ENCODE data around the gene CDT1. TPM values are rescaled to one million over a fixed set of nuclear protein-coding genes. Genes with fewer than 3 reads are reported as not detected.

CDT1 gene
- total RNA-seq, 1 experiment from 2014 or later, result 160 TPM

DNA sequence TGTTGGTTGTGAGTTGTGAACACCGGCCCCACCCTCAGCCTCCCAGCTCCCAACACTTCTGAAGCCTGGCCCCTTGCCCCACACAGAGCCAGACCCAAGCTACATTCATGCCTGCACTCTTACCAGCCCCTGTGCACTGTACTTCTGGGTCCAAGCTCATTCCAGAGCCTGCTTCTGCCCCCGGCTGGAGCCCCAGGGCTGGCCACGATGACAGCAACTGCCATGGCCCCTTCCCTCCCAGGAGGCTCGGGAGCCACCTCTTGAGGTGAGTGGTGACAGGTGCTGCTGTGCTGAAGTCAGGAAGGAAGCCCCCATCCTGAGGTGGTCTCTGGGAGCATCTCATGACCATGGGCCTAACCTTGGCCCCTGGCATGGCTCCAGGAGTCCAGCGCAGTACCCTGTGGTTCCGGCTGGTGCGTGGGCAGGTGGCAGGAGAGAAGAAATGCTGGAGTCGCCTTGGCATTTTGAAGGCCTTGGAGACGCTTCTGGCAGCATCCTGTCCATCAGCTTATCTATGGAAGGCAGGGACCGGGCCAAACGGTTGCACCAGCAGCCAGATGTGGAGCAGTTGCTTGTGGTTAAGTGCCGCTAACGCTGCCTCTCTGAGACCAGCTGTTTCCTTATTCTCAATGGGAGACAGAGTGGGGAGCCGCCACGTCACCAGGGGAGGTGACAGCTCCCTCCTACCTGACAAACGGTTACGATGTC is 3.9 kb upstream of the CDT1 start:
- no peak overlapping the region for H3K4me3 ChIP-seq (replicated peaks in 1 of 2; ENCODE audit: low read depth in 1 of 2, low read length in 2 of 2)
- DNase-seq (ENCODE audit: low read depth, low spot score), result no peak
- ChIA-PET RAD21 (ENCODE audit: low non-redundant PET in 1 of 2, low total read pairs in 2 of 2, uncharacterized antibody in 2 of 2, unreplicated experiment in 2 of 2) (no interaction called here), CTCF (no interaction called here), POLR2A (interaction anchor here (1.1 to 1.8 kb wide), 3 partner anchors 10 to 18 kb away, joined by 3 to 6 read pairs (median 4); partner anchors contain the start of gene APRT)
- no peaks in the 10 kb centered on the region for H3K27me3 ChIP-seq (ENCODE audit: insufficient read depth, low read length)
- no peak overlapping the region for H2AFZ ChIP-seq (ENCODE audit: low read depth, low read length, poor library complexity, severe bottlenecking)
- intact Hi-C loops (cut with micrococcal nuclease), result loop anchor here (5.0 kb wide), 1 partner anchor 62 kb away; no protein-coding TSS in a partner anchor
- no peak overlapping the region for H3K4me2 ChIP-seq (ENCODE audit: low read length)
- no peaks in the 10 kb centered on the region for H3K9me2 ChIP-seq (ENCODE audit: insufficient read depth)
- peaks cover 4% of the 10 kb centered on the region; the same call in 1 of the 2 replicates for H4K20me1 ChIP-seq (ENCODE audit: insufficient read depth)
- peaks cover 0 to 2% of the 10 kb centered on the region in 2 experiments; a peak in 1 of 4 replicates for H3K36me3 ChIP-seq (ENCODE audit: control insufficient read depth in 1 of 2, insufficient read depth in 2 of 2, low read length in 2 of 2)
- no peak overlapping the region for H3K27ac ChIP-seq (ENCODE audit: low read depth, low read length)
- no peaks in the 10 kb centered on the region for H3K9me3 ChIP-seq (ENCODE audit: control insufficient read depth in 1 of 2, insufficient read depth in 1 of 2, low read depth in 1 of 2, low read length in 2 of 2)
- H3K4me1 ChIP-seq (ENCODE audit: control insufficient read depth in 1 of 2, insufficient read depth in 2 of 2, low read length in 2 of 2), result peaks cover 10 to 26% of the 10 kb centered on the region in 2 experiments
- no peak for ATAC-seq
- no peak overlapping the region for H3K9ac ChIP-seq (ENCODE audit: low read length)
- TF ChIP-seq ZFX (IDR thresholded peaks at IDR 0.05) (no peak), CBX3 (IDR thresholded peaks at IDR 0.05; ENCODE audit: low read depth) (no peak), JUND (IDR thresholded peaks at IDR 0.05) (no peak), POLR2A (IDR thresholded peaks at IDR 0.05; ENCODE audit: borderline replicate concordance, extremely low read depth, insufficient read depth, insufficient read length) (no peak), TCF7L2 (IDR thresholded peaks at IDR 0.05; ENCODE audit: borderline replicate concordance, extremely low read depth, insufficient read depth, insufficient read length) (no peak), SP1 (IDR thresholded peaks at IDR 0.05; ENCODE audit: low read depth) (no peak), EGR1 (IDR thresholded peaks at IDR 0.05; ENCODE audit: low read depth) (no peak), EZH2phosphoT487 (IDR thresholded peaks at IDR 0.05; ENCODE audit: borderline replicate concordance) (no peak), FOSL1 (IDR thresholded peaks at IDR 0.05; ENCODE audit: low read depth) (no peak)
- TF ChIP-seq, protein P1, sequence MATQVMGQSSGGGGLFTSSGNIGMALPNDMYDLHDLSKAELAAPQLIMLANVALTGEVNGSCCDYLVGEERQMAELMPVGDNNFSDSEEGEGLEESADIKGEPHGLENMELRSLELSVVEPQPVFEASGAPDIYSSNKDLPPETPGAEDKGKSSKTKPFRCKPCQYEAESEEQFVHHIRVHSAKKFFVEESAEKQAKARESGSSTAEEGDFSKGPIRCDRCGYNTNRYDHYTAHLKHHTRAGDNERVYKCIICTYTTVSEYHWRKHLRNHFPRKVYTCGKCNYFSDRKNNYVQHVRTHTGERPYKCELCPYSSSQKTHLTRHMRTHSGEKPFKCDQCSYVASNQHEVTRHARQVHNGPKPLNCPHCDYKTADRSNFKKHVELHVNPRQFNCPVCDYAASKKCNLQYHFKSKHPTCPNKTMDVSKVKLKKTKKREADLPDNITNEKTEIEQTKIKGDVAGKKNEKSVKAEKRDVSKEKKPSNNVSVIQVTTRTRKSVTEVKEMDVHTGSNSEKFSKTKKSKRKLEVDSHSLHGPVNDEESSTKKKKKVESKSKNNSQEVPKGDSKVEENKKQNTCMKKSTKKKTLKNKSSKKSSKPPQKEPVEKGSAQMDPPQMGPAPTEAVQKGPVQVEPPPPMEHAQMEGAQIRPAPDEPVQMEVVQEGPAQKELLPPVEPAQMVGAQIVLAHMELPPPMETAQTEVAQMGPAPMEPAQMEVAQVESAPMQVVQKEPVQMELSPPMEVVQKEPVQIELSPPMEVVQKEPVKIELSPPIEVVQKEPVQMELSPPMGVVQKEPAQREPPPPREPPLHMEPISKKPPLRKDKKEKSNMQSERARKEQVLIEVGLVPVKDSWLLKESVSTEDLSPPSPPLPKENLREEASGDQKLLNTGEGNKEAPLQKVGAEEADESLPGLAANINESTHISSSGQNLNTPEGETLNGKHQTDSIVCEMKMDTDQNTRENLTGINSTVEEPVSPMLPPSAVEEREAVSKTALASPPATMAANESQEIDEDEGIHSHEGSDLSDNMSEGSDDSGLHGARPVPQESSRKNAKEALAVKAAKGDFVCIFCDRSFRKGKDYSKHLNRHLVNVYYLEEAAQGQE (IDR thresholded peaks at IDR 0.05; ENCODE audit: low read depth), result no peak
- BruUV-seq (replicated peaks), result no TSS peak
- peaks cover 13% of the 10 kb centered on the region for H3K79me2 ChIP-seq (ENCODE audit: insufficient read depth, low read length)
